Gastrocnemius medialis (tissue), 4 donors: ENCODE results near the gene TBX15.

Experiments
- CTCF ChIP-seq, 5 experiments: fragments of 450-650 bp in 3 of 5; fragments of 200-600 bp in 2 of 5; sonication (generic) in 2 of 5; IDR thresholded peaks in 4 of 5; conservative IDR thresholded peaks in 1 of 5; 1 replicate in 4 of 5; 2 replicates in 1 of 5; pipeline ENCODE4 v1.5.1; 2016 to 2019; ENCODE audit warnings: antibody characterized with exemption in 5 of 5, mild to moderate bottlenecking in 3 of 5, moderate library complexity in 3 of 5
- POLR2A ChIP-seq, 2 donors: fragments of 450-650 bp; IDR thresholded peaks; one replicate each; pipeline ENCODE4 v1.6.1; 2017; ENCODE audit warnings: antibody characterized with exemption in 2 of 2, mild to moderate bottlenecking in 2 of 2, moderate library complexity in 2 of 2

GRCh38 chr1:118960026-118960561 is 28.0 kb downstream of the TBX15 start:
- TF ChIP-seq CTCF (IDR thresholded peaks at IDR 0.05 in 4 of 5, conservative IDR thresholded peaks at IDR 0.05 in 1 of 5): no peak
- no peak for TF ChIP-seq POLR2A (IDR thresholded peaks at IDR 0.05)
